HAP-1 (cell line): ENCODE results near the gene PER1.
"Not testable (repeated sequence)": the region's sequence is repeated elsewhere in the genome, so short reads cannot be mapped to it uniquely, and the experiment has no call there.

Source experiments
- DNase-seq, 2 experiments: peaks; one replicate each; pipeline ENCODE4 v3.0.0-alpha.2; 2016 to 2020; ENCODE audit warnings: low spot score in 2 of 2
- H3K27me3 ChIP-seq: fragments of 250-450 bp; sonication (Bioruptor Pico); 2 replicates; pipeline ENCODE4 v1.5.1; 2020; ENCODE audit warnings: low read depth, mild to moderate bottlenecking, moderate library complexity
- H3K36me3 ChIP-seq: fragments of 250-450 bp; sonication (Bioruptor Pico); replicated peaks from 2 replicates; pipeline ENCODE4 v1.5.1; 2020; ENCODE audit warnings: mild to moderate bottlenecking
- H3K4me1 ChIP-seq: fragments of 250-450 bp; sonication (Bioruptor Pico); 2 replicates; pipeline ENCODE4 v1.5.1; 2020; ENCODE audit warnings: mild to moderate bottlenecking
- H3K4me3 ChIP-seq: fragments of 250-450 bp; sonication (Bioruptor Pico); 2 replicates; pipeline ENCODE4 v1.5.1; 2020; ENCODE audit warnings: mild to moderate bottlenecking, moderate library complexity
- H3K9me3 ChIP-seq: fragments of 250-450 bp; sonication (Bioruptor Pico); 2 replicates; pipeline ENCODE4 v1.5.1; 2020; ENCODE audit warnings: mild to moderate bottlenecking, moderate library complexity
- in situ Hi-C: fragments of 300-500 bp; cut with MboI; formaldehyde crosslinking; loops from 3 replicates; pipeline ENCODE4 v1.14.3; 2020; ENCODE audit warnings: low sequenced_read_pairs, inconsistent platforms, mixed read lengths

Gene PER1

GRCh38 chr17:8106980-8107379, 45.2 kb downstream of the PER1 start:
- H3K4me3 ChIP-seq, in situ Hi-C loops, H3K27me3 ChIP-seq, H3K4me1 ChIP-seq, H3K9me3 ChIP-seq, DNase-seq, H3K36me3 ChIP-seq: not testable (repeated sequence)

GRCh38 chr17:8105957-8106398, 46.2 kb downstream of the PER1 start:
- H3K9me3 ChIP-seq, result no peaks in the 10 kb centered on the region
- H3K4me3 ChIP-seq, result no peak overlapping the region
- in situ Hi-C loops, result no loop called here
- H3K36me3 ChIP-seq, result no peaks in the 10 kb centered on the region
- no peaks in the 10 kb centered on the region for H3K27me3 ChIP-seq
- DNase-seq, result no peak
- H3K4me1 ChIP-seq, result no peaks in the 10 kb centered on the region

- H3K36me3 ChIP-seq, result no peaks in the 10 kb centered on the region
- H3K4me1 ChIP-seq, result no peaks in the 10 kb centered on the region
- no peak overlapping the region for H3K4me3 ChIP-seq
- in situ Hi-C loops, result no loop called here
- H3K9me3 ChIP-seq, result no peaks in the 10 kb centered on the region
- H3K27me3 ChIP-seq, result no peaks in the 10 kb centered on the region
- no peak for DNase-seq
Observed at GRCh38 chr17:8104911-8105310, 47.3 kb downstream of the PER1 start.

GRCh38 chr17:8103549-8103948, 48.7 kb downstream of the PER1 start:
- DNase-seq, result no peak
- in situ Hi-C loops, result no loop called here

GRCh38 chr17:8101721-8102120, 50.5 kb downstream of the PER1 start:
- Histone ChIP-seq H3K36me3 (no peaks in the 10 kb centered on the region), H3K4me3 (no peak overlapping the region), H3K9me3 (no peaks in the 10 kb centered on the region), H3K4me1 (no peaks in the 10 kb centered on the region), H3K27me3 (no peaks in the 10 kb centered on the region)
- no peak for DNase-seq
- in situ Hi-C loops, result no loop called here

More at GRCh38 chr17:8103549-8103948, 48.7 kb downstream of the PER1 start:
- Histone ChIP-seq H3K4me1 (no peaks in the 10 kb centered on the region), H3K36me3 (no peaks in the 10 kb centered on the region), H3K27me3 (no peaks in the 10 kb centered on the region), H3K9me3 (no peaks in the 10 kb centered on the region), H3K4me3 (no peak overlapping the region)

GRCh38 chr17:8100763-8101162, 51.4 kb downstream of the PER1 start:
- H3K27me3 ChIP-seq, result no peaks in the 10 kb centered on the region
- no peak for DNase-seq
- H3K4me3 ChIP-seq, result no peak overlapping the region
- H3K9me3 ChIP-seq, result no peaks in the 10 kb centered on the region
- H3K4me1 ChIP-seq, result no peaks in the 10 kb centered on the region
- H3K36me3 ChIP-seq, result no peaks in the 10 kb centered on the region
- in situ Hi-C loops, result no loop called here

GRCh38 chr17:8100111-8100510, 52.1 kb downstream of the PER1 start:
- in situ Hi-C loops, result no loop called here
- DNase-seq, result no peak
- no peaks in the 10 kb centered on the region for H3K27me3 ChIP-seq
- no peaks in the 10 kb centered on the region for H3K9me3 ChIP-seq
- no peaks in the 10 kb centered on the region for H3K36me3 ChIP-seq
- H3K4me1 ChIP-seq, result no peaks in the 10 kb centered on the region
- H3K4me3 ChIP-seq, result no peak overlapping the region

- no peak for DNase-seq
- Histone ChIP-seq H3K36me3 (no peaks in the 10 kb centered on the region), H3K4me3 (no peak overlapping the region), H3K4me1 (no peaks in the 10 kb centered on the region), H3K9me3 (no peaks in the 10 kb centered on the region), H3K27me3 (no peaks in the 10 kb centered on the region)
- in situ Hi-C loops, result no loop called here
Observed at GRCh38 chr17:8096541-8096940, 55.7 kb downstream of the PER1 start.

- Histone ChIP-seq H3K36me3 (no peaks in the 10 kb centered on the region), H3K4me1 (no peaks in the 10 kb centered on the region), H3K27me3 (peaks cover 2% of the 10 kb centered on the region; the same call in 1 of the 2 replicates), H3K9me3 (no peaks in the 10 kb centered on the region), H3K4me3 (no peak overlapping the region)
- in situ Hi-C loops, result no loop called here
- no peak for DNase-seq
Observed at GRCh38 chr17:8095361-8095760, 56.8 kb downstream of the PER1 start.

- no peak for DNase-seq
- no peaks in the 10 kb centered on the region for H3K9me3 ChIP-seq
- no peak overlapping the region for H3K4me3 ChIP-seq
- in situ Hi-C loops, result no loop called here
- no peaks in the 10 kb centered on the region for H3K4me1 ChIP-seq
- H3K27me3 ChIP-seq, result peaks cover 20% of the 10 kb centered on the region
- no peaks in the 10 kb centered on the region for H3K36me3 ChIP-seq
Observed at GRCh38 chr17:8091033-8091687, 61.0 kb downstream of the PER1 start.
